K562 (cell line): Measurements from ENCODE around the gene LSR. TPM values are rescaled to one million over a fixed set of nuclear protein-coding genes. Genes with fewer than 3 reads are reported as not detected.

Experiments
- HCFC1 ChIP-seq: IDR thresholded peaks from 2 replicates; pipeline ENCODE4 v1.6.1; 2012; ENCODE audit warnings: low read depth, low read length, improper control_type of control experiment
- HDGF ChIP-seq: fragments of 450-650 bp; IDR thresholded peaks from 2 replicates; pipeline ENCODE4 v1.6.1; 2016
- KHSRP ChIP-seq: fragments of 450-650 bp; IDR thresholded peaks from 2 replicates; pipeline ENCODE4 v1.6.1; 2017
- MEF2A ChIP-seq: IDR thresholded peaks from 2 replicates; pipeline ENCODE4 v1.6.1; 2011; ENCODE audit warnings: low read depth, mild to moderate bottlenecking, low read length, moderate library complexity; ENCODE audit not compliant: control insufficient read depth
- SLC30A9 ChIP-seq: fragments of 250-450 bp; sonication (Bioruptor Pico); IDR thresholded peaks from 2 replicates; pipeline ENCODE4 v1.8.0; 2022; ENCODE audit warnings: mild to moderate bottlenecking, moderate library complexity
- STAG1 ChIP-seq: sonication (generic); formaldehyde crosslinking; IDR thresholded peaks from 2 replicates; pipeline ENCODE4 v1.5.0; 2020; ENCODE audit warnings: missing genetic modification reagents, borderline replicate concordance
- STAT5B ChIP-seq: fragments of 250-450 bp; sonication (Bioruptor Pico); IDR thresholded peaks from 2 replicates; pipeline ENCODE4 v1.8.0; 2021; ENCODE audit warnings: mild to moderate bottlenecking, inconsistent platforms
- ZC3H11A ChIP-seq: IDR thresholded peaks from 2 replicates; pipeline ENCODE4 v1.6.1; 2012; ENCODE audit warnings: low read depth, low read length, improper control_type of control experiment
- ZEB2 ChIP-seq: fragments of 450-650 bp; IDR thresholded peaks from 2 replicates; pipeline ENCODE4 v1.6.1; 2016
- ZNF561 ChIP-seq: fragments of 450-650 bp; formaldehyde crosslinking; conservative IDR thresholded peaks from 2 replicates; pipeline ENCODE4 v1.4.0; 2020; ENCODE audit warnings: mild to moderate bottlenecking, moderate library complexity
- polyA plus RNA-seq, 8 experiments: library from polyadenylated mRNA; depleted of rRNA in 4 of 8; stranded (reverse) in 5 of 8; unstranded in 3 of 8; fragments of >200 nt; fragmentation: Nextera tagmentation in 2 of 8; fragmentation: Illumina TruSeq in 1 of 8; extraction: Ambion mirVana in 2 of 8; extraction: Trizol in 1 of 8; gene quantifications; 2 replicates each; pipeline versions ENCODE4 v1.2.1 to v1.2.3, GENCODE V29; 2011 to 2014; ENCODE audit warnings: inconsistent platforms in 1 of 8, missing spikeins in 1 of 8
- total RNA-seq, 7 experiments: library from RNA; depleted of rRNA in 6 of 7; stranded (reverse); fragments of >200 nt in 6 of 7; fragmentation: Illumina TruSeq in 2 of 7; extraction: Trizol in 2 of 7; gene quantifications; 2 replicates each; pipeline versions ENCODE4 v1.2.1 to v1.2.3, GENCODE V29; 2011 to 2021; ENCODE audit warnings: low replicate concordance in 1 of 7
- TF ChIP-seq, protein P1 (sequence below), 2 experiments: fragments of 450-650 bp; IDR thresholded peaks; 2 replicates each; pipeline ENCODE4 v1.6.1; 2018; ENCODE audit warnings: mild to moderate bottlenecking in 2 of 2, low read depth in 1 of 2; ENCODE audit not compliant: partially characterized antibody in 2 of 2
- TF ChIP-seq, protein P2 (sequence below), 2 experiments: fragments of 450-650 bp in 1 of 2; IDR thresholded peaks; 2 replicates each; pipeline ENCODE4 v1.6.1; 2011 to 2017; ENCODE audit warnings: low read depth in 2 of 2, antibody characterized with exemption in 1 of 2, borderline replicate concordance in 1 of 2, low read length in 1 of 2, mild to moderate bottlenecking in 1 of 2, mixed read lengths in 1 of 2; ENCODE audit not compliant: control insufficient read depth in 1 of 2

Gene LSR
- total and polyA plus RNA-seq, 9 of the 15 experiments (the other 6 are each of a cell fraction or from before 2014, with no cell fraction given): 0.44 to 87.9 (median 28.0) TPM

DNA sequence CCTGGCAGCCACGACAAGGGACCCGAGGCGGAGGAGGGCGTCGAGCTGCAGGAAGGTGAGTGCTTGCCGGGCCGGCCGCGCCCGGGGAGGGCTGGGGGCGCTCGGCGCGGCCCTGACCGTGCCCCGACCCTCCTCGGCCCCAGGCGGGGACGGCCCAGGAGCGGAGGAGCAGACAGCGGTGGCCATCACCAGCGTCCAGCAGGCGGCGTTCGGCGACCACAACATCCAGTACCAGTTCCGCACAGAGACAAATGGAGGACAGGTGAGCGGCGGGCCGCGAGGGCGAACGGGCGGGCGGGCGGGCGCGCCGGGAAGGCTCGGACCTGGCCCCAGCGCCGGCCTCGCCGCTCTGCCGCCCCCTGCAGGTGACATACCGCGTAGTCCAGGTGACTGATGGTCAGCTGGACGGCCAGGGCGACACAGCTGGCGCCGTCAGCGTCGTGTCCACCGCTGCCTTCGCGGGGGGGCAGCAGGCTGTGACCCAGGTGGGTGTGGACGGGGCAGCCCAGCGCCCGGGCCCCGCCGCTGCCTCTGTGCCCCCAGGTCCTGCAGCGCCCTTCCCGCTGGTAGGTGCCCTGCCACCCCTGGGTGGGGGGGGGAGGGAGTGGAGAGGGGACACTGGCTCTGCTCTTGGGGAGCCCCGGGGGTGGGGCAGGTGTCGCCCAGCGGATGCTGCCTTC is 20.8 kb downstream of the LSR start (continued):
- TF ChIP-seq, protein P1, sequence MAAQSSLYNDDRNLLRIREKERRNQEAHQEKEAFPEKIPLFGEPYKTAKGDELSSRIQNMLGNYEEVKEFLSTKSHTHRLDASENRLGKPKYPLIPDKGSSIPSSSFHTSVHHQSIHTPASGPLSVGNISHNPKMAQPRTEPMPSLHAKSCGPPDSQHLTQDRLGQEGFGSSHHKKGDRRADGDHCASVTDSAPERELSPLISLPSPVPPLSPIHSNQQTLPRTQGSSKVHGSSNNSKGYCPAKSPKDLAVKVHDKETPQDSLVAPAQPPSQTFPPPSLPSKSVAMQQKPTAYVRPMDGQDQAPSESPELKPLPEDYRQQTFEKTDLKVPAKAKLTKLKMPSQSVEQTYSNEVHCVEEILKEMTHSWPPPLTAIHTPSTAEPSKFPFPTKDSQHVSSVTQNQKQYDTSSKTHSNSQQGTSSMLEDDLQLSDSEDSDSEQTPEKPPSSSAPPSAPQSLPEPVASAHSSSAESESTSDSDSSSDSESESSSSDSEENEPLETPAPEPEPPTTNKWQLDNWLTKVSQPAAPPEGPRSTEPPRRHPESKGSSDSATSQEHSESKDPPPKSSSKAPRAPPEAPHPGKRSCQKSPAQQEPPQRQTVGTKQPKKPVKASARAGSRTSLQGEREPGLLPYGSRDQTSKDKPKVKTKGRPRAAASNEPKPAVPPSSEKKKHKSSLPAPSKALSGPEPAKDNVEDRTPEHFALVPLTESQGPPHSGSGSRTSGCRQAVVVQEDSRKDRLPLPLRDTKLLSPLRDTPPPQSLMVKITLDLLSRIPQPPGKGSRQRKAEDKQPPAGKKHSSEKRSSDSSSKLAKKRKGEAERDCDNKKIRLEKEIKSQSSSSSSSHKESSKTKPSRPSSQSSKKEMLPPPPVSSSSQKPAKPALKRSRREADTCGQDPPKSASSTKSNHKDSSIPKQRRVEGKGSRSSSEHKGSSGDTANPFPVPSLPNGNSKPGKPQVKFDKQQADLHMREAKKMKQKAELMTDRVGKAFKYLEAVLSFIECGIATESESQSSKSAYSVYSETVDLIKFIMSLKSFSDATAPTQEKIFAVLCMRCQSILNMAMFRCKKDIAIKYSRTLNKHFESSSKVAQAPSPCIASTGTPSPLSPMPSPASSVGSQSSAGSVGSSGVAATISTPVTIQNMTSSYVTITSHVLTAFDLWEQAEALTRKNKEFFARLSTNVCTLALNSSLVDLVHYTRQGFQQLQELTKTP (IDR thresholded peaks at IDR 0.05; ENCODE audit: low read depth in 1 of 2, partially characterized antibody in 2 of 2): no peak
- TF ChIP-seq ZEB2 (peak; percentile 64; the same call in 1 of the 2 replicates), KHSRP (no peak), ZC3H11A (no peak), SLC30A9 (CRISPR knock-in tag) (no peak), MEF2A (no peak), STAG1 (CRISPR knock-in tag) (peak; percentile 46; the same call in 1 of the 2 replicates), HDGF (no peak), HCFC1 (peak; percentile 25; the same call in 1 of the 2 replicates), ZNF561 (CRISPR knock-in tag) (no peak), STAT5B (no peak)
- TF ChIP-seq, protein P2, sequence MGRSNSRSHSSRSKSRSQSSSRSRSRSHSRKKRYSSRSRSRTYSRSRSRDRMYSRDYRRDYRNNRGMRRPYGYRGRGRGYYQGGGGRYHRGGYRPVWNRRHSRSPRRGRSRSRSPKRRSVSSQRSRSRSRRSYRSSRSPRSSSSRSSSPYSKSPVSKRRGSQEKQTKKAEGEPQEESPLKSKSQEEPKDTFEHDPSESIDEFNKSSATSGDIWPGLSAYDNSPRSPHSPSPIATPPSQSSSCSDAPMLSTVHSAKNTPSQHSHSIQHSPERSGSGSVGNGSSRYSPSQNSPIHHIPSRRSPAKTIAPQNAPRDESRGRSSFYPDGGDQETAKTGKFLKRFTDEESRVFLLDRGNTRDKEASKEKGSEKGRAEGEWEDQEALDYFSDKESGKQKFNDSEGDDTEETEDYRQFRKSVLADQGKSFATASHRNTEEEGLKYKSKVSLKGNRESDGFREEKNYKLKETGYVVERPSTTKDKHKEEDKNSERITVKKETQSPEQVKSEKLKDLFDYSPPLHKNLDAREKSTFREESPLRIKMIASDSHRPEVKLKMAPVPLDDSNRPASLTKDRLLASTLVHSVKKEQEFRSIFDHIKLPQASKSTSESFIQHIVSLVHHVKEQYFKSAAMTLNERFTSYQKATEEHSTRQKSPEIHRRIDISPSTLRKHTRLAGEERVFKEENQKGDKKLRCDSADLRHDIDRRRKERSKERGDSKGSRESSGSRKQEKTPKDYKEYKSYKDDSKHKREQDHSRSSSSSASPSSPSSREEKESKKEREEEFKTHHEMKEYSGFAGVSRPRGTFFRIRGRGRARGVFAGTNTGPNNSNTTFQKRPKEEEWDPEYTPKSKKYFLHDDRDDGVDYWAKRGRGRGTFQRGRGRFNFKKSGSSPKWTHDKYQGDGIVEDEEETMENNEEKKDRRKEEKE (IDR thresholded peaks at IDR 0.05; ENCODE audit: borderline replicate concordance in 1 of 2, control insufficient read depth in 1 of 2, low read depth in 2 of 2, low read length in 1 of 2): no peak
- TF ChIP-seq, all 486 proteins: peak for 95
